HG02885 (cell line): ENCODE measurements around the gene PAQR4.
"Not testable (repeated sequence)": the region's sequence is repeated elsewhere in the genome, so short reads cannot be mapped to it uniquely, and the experiment has no call there.

Experiments used
- ATAC-seq: cut with Tn5 transposase; IDR thresholded peaks from one replicate; pipeline ENCODE4 v1.9.1; 2021; ENCODE audit warnings: mild to moderate bottlenecking; ENCODE audit not compliant: unreplicated experiment, poor library complexity

The PAQR4 gene

DNA sequence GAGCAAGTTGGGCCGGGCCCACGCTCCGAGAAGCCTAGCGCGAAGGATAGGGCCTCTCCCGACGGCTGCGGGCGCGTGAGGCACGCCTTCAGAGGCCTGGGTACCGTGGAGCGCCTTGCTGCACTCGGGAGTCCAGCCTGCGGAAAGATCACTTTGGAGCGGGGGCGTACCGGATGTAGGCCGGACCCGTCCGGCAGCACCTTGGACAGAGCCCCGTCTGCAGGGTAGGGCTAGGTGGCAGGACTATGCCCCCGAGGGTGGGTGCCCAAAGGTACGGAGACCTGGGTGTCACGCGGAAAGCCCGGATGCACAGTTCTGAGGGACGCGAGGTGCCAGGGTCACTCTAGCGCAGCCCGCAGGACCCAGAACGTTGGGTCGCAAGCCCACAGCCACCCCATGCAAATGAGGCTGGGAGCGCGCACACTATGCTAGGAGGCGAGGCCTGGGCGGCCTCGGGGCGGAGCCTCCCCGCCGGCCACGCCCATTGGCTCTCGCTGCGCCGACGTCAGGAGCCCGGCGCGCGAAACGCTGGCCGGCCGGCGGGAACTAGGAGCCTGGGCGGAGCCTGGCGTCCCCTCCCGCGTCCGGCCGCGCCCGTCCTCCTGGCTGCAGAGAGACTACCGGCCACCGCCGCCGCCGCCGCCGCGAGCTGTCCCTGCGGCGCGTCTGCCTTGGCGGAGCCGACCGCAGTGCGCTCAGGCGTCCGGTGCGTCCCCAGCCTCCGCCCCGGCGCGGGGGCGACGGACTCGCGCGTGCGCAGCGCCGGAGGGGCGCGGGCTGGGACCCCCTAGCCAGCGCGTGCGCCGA, at the start of gene PAQR4:
Gene PAQR4, plus strand, starts transcription at position 611 of the 807 bp plus-strand sequence. CDS start 327 bp downstream, outside the sequence.
- ATAC-seq: peak; percentile 74

DNA sequence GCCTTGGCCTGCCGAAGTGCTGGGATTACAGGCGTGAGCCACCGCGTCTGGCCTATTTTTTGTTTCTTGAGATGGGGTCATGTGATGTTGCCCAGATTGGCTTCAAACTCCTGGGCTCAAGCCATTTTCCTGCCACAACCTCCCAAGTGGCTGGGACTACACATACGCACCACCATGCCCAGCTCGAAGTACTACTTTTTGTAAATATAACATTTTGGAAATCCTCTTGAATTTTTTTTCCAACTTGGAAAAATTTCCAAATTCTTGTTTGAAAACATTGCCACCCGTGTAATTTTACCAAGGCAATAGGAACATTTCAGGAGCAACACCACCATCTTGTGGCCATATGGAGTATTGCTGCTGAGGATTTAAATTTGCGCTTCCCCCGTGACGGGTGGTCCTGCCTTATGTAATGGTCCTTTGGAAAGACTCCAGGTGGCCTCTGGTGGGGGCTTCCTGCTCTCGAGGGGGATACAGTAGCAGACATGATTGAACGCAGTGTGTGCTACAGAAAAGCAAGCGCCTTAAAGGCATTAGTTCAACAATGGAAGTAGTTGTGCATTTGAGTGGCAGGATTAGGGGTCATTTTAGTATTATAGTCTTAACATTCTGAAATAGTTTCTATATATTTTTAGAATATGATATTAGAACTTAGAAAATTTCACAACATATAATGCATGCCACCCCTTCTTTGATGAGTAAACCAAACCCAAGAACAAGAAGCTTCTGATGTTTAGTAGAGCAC, 49.5 kb upstream of the PAQR4 start:
- ATAC-seq: no peak

DNA sequence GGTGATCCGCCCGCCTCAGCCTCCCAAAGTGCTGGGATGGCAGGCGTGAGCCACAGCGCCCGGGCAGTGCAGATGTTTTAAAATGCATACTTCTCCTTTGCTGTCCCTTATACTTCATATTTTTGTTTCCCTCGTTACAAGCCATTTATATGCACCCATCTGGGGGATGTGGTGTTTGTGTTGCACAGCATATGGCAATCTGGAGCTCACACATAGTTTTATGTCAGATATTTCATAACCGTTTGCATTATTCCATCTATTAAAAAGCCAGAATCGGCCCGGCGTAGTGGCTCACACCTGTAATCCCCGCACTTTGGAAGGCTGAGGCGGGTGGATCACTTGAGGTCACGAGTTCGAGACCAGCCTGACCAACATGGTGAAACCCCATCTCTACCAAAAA, 45.7 kb upstream of the PAQR4 start:
- no peak for ATAC-seq

DNA sequence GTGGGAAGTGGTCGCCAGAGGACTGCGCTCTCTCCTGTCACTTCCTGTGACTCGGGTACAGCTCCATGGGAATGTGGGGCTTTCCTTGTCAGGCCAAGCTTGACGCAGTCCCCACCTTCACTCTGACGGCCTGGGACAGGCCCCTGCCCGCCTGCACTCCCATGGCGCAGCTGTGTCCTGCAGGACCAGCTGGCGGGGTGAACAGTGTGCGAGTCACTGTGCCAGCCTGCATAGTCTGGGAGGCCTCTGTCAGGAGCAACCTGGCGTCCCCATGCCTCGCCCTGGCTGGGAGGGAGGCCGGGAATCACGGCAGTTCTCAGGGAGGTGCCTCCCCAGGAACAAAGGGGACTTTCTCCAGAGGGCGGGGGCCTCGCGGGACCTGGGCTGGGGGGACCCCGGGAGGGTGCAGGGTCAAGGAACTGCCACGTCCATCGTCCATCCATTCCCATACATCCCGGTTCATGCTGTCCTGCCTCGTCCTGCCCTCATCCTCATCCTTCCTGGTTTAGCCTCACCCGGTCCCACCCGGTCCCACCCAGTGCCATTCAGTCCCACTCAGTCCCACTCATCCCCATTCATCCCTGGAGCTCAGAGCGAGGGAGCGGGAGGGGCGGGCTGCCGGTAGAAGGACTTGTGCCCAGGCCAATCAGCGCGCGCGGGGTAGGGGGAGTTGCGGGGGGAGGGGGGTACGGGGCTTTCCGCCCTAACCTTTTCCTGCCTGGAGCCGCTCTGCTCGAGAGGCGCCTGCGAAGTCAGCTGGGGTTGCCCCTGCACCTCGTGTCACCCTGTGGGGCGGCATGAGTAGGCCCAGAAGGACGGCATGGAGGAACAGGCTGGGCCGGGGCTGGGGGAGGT, 44.0 kb upstream of the PAQR4 start:
- ATAC-seq: no peak

DNA sequence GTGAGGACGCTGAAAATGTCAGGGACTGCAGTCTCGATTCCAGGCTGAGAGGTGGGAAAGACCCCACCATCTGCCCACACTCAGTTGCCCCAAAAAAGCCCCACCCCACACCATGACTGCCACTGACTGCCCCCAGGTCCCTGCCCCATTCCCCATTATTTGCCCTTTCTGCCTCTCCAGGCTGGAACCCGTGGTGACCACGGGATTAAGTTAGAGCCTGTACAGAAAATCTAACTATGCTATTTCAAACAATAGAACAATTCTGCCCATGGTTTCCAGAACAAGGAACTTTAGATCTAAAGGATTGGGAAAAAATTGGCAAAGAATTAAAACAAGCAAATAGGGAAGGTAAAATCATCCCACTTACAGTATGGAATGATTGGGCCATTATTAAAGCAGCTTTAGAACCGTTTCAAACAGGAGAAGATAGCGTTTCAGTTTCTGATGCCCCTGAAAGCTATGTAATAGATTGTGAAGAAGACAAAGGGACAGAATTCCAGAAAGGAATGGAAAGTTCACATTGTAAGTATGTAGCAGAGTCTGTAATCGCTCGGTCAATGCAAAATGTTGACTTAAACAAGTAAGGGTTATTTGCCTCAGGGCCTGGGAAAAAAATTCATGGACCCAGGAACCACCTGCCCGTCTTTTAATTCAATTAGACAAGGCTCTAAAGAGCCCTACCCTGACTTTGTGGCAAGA, 43.0 kb upstream of the PAQR4 start:
- no peak for ATAC-seq

DNA sequence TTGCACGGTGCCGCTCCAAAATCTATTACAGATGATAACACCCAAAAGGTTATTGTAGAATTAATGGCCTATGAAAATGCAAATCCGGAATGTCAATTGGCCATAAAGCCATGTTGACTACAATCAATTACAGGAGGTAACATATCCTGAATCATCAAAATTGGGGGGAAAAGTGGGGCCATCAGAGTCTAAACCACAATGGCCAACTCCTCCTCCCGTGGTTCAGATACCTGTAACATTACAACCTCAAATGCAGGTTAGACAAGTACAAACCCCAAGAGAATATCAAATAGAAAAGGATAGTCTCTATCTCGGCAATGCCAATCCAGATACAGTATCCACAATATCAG, 42.5 kb upstream of the PAQR4 start:
- no peak for ATAC-seq

DNA sequence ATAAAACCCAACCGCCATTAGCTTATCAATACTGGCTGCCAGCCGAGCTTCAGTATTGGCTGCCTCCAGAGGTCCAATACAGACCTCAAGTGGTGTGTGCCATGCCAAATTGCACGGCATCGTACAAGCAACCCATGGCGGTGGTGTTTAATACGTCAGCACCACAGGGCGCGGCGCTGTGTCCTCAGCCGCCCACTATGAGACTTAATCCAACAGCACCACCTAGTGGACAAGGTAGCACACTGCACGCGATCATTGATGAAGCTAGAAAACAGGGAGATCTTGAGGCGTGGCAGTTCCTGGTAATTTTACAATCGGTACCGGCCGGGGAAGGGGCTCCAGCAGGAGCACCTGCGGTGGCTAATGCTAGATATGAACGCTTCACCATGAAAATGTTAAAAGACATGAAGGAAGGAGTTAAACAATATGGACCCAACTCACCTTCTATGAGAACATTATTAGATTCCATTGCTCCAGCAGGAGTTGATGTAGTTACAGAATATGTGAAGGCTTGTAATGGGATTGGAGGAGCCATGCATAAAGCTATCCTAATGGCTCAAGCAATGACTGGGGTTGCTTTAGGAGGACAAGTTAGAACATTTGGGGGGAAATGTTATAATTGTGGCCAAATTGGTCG, 42.0 kb upstream of the PAQR4 start:
- ATAC-seq: peak; percentile 64

DNA sequence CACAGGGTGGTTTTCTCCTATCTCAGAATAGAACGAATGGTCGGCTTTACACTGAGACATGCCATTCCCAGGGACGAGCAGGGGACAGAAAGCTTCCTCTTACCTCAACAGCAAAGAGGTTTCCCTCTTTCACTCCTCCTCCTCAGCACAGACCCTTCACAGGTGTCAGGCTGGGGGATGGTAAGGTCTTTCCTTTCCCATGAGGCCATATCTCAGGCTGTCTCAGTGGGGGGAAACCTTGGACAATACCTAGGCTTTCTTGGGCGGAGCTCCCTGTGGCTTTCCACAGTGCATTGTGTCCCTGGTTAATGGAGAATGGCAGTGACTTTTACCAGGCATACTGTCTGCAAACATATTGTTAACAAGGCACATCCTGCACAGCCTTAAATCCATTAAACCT, 41.0 kb upstream of the PAQR4 start:
- ATAC-seq: not testable (repeated sequence)

DNA sequence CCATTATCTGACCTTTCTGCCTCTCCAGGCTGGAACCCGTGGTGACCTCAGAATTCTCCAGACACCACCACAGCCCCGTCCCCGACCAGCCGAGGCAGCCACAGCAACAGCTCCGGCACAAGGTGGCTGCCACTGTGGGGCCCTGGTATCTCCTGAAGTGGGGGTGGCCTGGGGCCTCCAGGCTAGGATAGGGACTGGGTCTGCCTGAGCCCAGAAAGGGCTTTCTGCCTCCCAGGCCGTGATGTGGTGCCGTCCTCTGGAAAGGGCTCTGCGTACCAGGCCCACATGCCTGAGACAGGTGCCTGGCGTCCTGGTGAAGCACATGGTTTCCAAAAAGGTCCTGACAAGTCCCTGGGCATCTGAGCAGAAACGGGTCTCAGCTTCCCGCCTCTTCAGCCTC, 40.4 kb upstream of the PAQR4 start:
- ATAC-seq: no peak

DNA sequence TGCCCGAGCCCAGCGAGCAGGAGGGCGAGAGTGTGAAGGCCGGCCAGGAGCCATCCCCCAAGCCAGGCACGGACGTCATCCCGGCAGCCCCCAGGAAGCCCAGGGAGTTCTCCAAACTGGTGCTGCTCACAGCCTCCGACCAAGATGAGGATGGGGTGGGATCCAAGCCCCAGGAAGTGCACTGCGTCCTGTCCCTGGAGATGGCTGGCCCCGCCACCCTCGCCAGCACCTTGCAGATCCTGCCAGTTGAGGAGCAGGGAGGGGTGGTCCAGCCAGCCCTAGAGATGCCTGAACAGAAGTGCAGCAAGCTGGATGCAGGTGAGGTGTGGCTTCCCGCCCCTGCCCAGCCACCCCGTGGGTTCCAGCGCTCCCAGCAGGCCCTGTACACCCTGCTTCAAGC, 39.5 kb upstream of the PAQR4 start:
- ATAC-seq: no peak

DNA sequence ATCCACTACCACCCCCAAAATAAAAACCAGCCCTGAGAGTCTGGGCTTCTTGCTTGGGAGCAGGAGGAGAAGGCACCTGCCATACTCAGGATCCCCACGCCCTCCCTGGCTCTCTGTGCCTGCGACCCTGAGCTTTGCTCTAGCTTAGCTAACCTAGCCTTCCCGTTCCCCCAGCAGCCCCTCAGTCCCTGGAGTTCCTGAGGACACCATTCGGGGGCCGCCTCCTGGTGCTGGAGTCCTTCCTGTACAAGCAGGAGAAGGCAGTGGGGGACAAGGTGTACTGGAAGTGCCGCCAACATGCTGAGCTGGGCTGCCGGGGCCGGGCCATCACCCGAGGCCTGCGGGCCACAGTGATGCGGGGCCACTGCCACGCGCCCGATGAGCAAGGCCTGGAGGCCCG, 38.9 kb upstream of the PAQR4 start:
- no peak for ATAC-seq

DNA sequence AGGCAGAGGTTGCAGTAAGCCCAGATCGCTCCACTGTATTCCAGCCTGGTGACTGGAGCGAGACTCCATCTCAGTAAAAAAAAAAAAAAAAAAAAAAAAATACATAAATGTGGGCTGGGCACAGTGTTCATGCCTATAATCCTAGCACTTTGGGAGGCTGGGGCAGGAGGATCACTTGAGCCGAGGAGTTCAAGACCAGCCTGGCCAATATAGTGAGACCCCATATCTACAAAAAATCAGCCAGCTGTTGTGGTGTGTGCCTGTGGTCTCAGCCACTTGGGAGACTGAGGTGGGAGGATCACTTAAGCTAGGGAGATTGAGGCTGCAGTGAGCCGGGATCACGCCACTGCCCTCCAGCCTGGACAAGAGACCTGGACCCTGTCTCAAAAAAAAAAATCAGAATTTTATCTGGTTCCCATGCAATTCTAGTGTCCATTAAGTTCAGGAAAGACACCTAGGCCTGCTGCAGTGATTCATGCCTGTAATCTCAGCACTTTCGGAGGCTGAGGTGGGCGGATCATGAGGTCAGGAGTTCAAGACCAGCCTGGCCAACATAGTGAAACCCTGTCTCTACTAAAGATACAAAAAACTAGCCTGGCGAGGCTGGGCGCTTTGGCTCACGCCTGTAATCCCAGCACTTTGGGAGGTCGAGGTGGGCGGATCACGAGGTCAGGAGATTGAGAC, 37.8 kb upstream of the PAQR4 start:
- ATAC-seq: not testable (repeated sequence)

DNA sequence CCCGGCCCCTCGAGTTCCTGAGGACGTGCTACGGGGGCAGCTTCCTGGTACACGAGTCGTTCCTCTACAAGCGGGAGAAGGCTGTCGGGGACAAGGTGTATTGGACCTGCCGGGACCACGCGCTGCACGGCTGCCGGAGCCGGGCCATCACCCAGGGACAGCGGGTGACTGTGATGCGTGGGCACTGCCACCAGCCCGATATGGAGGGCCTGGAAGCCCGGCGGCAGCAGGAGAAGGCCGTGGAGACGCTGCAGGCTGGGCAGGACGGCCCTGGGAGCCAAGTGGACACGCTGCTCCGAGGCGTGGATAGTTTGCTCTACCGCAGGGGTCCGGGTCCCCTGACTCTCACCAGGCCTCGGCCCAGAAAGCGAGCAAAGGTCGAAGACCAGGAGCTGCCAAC, 36.0 kb upstream of the PAQR4 start:
- ATAC-seq: no peak

DNA sequence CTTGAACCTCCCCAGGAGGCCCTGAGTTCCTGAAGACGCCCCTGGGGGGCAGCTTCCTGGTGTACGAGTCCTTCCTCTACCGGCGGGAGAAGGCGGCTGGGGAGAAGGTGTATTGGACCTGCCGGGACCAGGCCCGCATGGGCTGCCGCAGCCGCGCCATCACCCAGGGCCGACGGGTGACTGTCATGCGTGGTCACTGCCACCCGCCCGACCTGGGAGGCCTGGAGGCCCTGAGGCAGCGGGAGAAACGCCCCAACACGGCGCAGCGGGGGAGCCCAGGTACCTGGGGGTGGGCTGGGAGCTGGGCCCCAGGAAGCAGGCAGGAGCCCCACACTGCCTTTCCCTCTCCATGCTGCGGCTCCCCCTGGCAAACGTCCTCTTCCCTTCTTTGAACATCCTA, 35.4 kb upstream of the PAQR4 start:
- ATAC-seq: no peak

DNA sequence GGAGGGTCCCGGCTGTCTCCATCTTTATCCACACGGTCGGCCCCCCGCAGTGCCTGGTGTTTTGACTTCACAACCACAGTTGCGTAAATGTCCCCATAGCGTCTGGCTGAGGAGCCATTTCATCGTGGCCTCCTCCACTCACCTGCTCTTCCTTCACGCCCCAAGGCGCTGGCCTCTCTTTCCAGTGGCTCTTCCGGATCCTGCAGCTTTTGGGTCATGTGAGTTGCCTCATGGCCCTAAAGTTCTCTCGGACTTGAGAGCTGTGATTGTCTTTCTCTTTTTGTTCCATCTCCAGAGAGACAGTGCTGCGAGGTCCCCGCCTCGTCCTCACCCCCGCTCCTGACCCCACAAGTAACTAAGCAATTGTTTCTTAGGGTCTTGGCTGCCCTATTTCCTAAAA, 34.7 kb upstream of the PAQR4 start:
- no peak for ATAC-seq

DNA sequence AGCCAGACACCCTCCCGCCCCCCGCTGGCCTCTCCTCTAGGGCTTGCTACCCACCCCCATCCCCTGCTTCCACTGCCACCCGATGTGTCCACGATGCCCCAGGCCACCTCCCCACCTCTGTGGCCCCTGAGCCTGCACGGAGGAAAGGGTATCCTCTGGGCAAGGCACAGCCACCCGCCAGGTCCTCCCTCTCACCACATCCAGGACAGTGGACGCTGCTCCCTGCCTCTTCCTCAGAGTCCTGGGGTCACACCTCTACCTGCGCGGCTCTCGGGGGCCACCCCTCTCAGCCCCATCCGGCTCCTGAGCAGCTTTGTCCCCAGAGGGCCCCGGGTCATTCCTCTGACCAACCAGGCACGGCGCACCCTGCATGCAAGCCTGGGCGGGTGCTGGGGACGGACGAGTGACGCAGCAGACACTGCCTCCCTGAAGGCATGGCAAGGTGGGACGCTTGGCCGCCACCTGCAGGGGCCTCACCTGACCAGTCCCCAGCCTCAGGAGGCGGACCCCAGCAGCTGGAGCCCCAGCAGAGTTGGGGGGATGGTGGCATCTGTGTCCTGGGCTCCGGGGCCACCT, 32.6 kb upstream of the PAQR4 start:
- no peak for ATAC-seq

DNA sequence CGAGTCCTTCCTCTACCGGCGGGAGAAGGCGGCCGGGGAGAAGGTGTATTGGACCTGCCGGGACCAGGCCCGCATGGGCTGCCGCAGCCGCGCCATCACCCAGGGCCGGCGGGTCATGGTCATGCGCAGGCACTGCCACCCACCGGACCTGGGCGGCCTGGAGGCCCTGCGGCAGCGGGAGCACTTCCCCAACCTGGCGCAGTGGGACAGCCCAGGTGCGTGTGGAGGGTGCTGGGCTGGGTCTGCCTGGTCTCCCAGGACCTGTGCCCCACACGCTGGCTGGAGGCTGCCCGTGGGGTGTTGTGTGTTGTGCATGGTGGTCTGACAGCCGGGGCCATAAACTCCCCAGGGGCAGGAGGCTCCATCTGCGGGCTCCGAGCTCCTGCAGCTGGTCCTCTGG, 32.0 kb upstream of the PAQR4 start:
- no peak for ATAC-seq

DNA sequence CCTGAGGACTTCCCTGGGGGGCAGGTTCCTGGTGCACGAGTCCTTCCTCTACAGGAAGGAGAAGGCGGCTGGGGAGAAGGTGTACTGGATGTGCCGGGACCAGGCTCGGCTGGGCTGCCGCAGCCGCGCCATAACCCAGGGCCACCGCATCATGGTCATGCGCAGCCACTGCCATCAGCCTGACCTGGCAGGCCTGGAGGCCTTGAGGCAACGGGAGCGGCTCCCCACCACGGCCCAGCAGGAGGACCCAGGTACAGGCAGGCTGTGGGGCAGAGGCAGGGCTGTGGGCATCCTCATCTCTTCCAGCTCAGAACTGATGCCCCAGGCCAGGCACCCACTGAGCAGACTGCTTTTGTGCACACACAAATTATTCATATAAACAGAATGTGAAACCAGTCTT, 30.9 kb upstream of the PAQR4 start:
- no peak for ATAC-seq

DNA sequence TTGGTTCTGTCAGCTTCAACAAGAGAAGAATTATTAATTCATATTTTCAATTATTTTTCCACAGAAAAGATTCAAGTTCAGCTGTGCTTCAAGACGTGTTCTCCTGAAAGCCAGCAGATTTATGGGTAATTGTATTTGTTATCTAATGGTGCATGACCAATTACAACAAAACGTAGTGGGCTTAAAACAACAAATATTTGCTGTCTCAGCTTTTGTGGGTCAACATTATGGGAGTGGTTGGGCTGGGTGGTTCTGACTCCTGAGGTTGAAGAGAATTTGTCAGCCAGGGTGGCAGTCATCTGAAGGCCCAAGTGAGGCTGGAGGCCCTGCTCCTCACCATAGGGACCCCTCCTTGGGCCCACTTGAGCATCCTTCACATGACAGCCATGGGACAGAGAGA, 29.2 kb upstream of the PAQR4 start:
- ATAC-seq: no peak
